T1000 (cell line): ENCODE measurements around the gene LRRC36.
"Not testable (repeated sequence)": the region's sequence is repeated elsewhere in the genome, so short reads cannot be mapped to it uniquely, and the experiment has no call there.

Source experiments
- DNase-seq: peaks from one replicate; lab custom pipeline; 2025; ENCODE audit warnings: mixed read lengths; lab: John Stamatoyannopoulos, UW

Gene LRRC36

GRCh38 chr16:67405336-67405735 is 78.7 kb downstream of the LRRC36 start:
- DNase-seq = no peak

DNA sequence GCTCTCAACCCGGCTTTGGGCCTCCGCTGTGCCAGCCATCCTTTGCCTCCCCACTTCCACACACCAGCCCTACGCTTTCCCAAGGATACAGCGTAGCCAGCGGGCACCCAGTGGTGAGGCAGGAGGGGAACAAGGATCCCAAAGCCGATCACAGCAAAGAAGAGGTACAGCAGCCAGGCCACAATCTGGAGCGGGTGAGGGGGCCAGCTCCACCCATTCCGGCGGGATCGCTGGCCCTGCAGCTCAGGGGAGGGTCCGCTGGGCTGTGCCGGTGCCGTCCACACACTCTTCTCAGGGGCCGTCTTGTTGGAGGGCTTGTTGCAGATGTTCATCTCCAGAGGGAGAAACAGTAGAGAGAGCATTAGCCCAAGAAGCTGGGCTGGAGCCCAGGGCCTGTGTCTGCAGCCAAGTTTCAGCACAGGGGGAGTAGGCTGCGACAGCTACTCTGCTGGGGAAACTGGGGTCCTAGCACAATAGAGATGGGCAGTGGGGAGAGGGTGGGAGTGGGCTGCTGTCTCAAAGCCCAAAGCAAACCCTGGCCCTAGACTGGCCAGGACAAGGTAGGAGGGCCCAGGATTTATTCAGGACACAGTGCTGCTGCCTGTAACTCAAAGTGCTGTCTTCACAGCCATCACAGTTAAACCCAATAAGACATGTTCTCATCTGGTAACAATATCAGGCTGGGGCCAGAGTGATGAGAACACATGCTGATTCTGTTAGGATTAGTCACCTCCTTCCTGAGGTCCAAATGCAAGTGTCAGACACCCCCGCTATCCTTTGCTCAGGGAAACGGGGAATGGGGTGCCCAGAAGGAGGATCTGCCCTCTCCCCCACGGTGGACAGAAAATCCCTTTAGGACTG is 79.7 kb downstream of the LRRC36 start:
- no peak for DNase-seq

DNA sequence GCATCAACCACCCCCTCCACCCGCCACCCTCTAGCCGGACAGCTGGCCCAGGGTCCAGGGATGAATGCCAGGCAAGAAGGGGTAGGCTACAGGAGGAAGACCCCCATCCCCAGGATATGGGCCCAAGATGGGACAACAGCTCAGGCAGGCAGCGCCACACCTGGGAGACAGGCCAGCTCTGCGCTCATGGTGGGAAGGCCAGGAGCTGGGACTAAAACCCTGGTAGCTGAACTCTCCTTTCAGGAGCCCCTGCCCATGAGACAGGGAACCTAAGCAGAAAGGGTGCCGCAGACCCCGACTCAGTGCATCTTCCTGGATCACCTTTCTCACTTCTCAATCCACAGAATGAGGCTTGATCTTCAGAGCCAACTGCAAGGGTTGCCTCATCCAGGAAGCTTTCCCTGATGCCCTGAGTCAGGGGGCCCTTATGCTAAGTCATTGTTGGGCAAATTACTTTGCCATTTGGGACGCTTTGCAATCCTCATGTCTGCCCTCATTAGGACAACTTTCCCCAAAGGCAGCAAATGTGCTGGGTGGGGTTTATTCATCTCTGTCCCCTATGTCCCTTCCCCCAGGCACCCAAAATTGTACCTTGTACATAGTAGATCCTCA is 80.7 kb downstream of the LRRC36 start:
- DNase-seq = no peak

- no peak for DNase-seq
Observed at GRCh38 chr16:67407788-67408452, 81.3 kb downstream of the LRRC36 start.

DNA sequence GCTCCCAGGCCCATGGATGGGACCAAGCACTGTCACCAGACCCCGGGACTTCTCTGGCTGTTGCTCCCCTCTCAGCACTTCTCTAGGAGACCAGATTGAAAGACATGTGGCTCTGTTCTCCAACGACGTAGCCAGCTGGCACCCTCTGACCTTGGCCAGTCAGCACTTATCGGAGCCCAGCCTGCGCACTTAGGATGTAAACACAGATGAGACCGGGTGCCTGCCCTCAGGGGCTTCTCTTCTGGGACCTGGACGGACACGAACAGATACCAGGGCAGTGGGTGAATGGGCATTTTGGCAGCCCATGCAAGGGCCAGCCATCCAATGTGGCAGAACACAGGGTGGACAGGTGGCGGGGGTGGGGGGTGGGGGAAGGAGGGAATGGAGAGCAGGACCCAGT is 83.0 kb downstream of the LRRC36 start:
- DNase-seq = no peak

DNA sequence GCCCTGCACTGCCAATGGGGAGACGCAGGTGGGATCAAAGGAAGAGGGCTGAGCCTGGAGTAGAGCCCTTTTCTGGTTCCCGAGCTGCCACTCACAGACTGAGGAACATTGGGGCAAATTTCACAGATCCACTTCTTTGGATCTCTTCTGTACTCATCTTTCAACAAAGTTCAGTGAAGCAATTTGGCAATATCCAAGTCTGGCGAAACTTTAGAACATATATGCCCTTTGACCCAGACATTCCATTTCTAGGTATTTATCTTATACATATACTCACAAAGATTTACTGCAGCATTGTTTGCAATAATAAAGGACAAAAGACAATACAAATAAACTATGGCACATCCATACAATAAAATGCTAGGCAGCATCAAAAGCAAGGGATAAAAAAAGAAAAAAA is 84.7 kb downstream of the LRRC36 start:
- DNase-seq = no peak

DNA sequence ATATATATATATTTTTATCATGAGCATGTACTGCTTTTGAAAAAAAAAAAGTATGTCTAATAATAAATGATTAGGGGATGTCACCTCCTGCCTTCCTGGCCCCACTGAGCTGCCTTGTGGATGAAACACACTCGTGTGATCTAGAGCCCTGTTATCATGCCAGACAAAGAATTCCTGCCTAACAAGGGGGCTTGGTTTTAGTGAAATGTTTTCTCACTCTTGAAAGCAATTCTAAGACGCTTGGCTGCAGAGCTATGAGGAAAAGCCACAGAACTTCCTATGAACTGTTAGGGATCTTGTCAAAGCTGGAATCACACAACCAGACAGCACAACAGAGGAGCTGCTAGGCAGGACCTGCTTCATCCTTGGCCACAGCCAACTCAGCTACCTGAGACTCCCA is 85.7 kb downstream of the LRRC36 start:
- DNase-seq = no peak

DNA sequence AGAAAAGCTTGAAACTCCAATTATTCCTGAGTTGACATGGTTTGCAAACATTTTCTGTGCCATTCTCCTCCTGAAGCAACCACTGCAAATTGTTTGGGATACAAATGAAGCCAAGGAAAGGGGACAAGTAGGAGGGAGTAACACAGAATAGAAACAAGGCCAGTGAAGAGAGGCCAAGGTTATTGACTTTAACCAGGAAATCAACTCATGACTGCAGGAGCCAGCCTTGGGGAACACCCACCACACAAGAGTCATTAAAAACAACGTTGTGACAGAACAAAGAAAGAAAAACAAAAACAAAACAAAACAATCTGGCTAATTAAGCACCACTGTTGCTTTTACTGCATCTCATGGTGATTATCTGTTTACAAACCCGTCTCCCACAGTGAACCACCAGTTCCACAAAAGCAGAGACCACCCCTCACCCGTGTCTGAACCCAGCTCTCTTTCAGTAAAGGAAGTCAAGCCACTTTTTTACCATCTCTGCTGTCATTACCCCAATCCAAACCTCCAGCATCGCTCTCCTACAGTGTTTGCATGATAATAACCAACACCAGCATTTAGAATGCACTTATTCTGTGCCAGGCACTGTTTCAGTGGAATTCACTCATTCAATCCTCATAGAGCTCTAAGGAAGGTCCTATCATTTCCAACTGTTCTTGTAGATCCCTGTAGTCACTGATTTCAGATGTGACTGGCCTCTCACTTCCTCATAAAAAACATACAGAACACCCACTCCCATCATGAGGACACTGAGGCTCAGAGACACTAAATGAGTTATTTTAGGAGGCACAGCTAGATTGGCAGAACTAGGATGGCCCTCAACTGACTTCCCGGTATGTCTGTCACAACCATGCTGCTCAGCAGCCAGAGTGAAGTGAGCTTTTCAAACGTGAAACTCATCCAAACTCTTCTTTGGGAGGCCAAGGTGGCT is 87.6 kb downstream of the LRRC36 start:
- DNase-seq = no peak

GRCh38 chr16:67415421-67415820 is 88.8 kb downstream of the LRRC36 start:
- DNase-seq = not testable (repeated sequence)

GRCh38 chr16:67415872-67416793 is 89.5 kb downstream of the LRRC36 start, which contains the start of gene ZDHHC1:
ZDHHC1 (minus strand) TSS chr16:67416477; CDS start chr16:67407775, 8,702 bp downstream.
- DNase-seq = peak; percentile 45

- no peak for DNase-seq
Observed at GRCh38 chr16:67417333-67418061, 90.9 kb downstream of the LRRC36 start.

DNA sequence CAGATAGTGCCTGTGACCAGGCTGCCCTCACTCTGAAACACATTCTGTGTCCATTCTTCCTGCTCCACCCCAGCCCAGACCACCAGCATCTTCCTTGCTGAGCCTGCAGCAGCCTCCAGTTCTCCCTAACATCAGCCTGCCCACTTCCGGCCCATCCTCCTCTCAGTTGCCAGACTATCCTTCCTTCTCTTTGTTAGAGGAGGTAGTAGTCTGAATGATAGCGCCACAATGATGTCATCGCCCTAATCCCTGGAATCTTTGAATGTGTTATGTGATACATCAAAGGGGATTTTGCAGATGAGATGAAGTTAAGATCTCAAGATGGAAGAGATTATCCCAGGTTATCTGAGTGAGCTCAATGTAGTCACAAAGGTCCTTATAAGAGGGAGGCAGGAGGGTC is 92.9 kb downstream of the LRRC36 start:
- no peak for DNase-seq

- no peak for DNase-seq
Observed at GRCh38 chr16:67419931-67420330, 93.3 kb downstream of the LRRC36 start.

DNA sequence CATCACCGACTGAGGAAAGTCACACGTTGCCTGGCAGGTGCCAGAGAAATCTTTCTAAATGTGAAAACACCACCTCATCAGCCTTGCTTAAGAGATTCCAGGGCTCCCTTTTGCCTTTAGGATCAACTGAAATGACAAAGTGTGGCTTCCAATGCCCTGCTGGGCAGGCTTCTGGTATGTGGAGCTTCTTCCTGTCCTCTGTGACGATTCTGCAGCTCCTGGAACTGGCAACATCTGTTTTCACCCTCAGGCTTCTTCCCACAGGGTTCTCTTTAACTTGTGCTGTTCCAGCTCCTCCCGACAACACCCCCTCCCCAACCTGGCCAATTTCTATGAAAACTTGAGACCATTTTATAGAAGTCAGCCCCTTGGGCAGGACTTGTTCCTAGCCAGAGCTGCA is 94.4 kb downstream of the LRRC36 start:
- DNase-seq = no peak

DNA sequence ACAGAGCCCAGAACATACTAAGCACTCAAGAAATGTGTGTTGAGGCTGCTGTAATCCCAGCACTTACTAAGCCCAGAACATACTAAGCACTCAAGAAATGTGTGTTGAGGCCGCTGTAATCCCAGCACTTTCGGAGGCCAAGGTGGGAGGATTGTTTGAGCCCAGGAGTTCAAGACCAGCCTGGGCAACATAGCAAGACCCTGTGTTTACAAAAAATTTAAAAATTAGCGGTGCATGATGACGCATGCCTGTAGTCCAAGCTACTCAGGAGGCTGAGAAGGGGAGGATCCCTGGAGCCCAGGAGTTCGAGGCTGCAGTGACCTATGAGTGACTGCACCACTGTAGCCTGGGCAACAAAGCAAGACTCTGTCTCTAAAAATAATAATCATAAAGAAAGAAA is 96.4 kb downstream of the LRRC36 start:
- no peak for DNase-seq

- DNase-seq = no peak
Observed at GRCh38 chr16:67423611-67424260, 97.1 kb downstream of the LRRC36 start.

DNA sequence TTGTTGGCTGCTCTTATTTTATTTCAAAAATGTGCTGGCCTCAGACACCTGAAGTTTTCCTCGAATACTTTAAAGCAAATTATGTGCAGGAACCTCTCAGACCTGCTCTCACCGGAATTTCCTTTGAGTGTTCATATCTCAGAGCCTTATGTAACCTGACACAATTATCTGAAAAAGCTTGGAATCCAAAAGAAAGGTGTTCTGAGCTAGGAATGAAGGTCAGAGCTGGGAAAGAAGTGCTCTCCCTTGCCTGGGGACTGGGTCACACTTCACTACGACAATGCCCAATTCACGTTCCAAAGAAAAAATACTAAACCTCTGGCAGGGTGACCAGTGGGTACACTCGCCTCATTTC is 97.6 kb downstream of the LRRC36 start:
- DNase-seq = no peak

GRCh38 chr16:67425061-67425460 is 98.4 kb downstream of the LRRC36 start:
- no peak for DNase-seq

DNA sequence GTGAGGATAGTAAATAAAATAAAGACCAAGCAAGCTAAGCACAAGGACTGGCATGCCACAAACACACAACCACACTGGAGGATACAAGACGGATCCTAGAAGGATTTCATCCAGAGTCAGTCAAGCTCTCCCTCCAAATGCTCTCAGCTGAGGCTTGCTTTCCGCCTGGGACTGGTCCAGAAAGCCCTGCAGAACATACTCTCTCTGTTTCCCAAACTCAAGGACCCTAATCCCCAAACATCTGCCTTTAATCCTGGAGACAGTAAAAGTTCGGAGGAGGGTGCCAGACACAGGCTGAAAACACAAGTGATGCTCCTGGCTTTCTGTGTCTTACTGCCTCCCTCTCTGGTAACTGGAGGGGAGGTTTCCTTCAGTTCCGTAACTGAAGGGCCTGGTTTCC is 99.0 kb downstream of the LRRC36 start:
- no peak for DNase-seq

DNA sequence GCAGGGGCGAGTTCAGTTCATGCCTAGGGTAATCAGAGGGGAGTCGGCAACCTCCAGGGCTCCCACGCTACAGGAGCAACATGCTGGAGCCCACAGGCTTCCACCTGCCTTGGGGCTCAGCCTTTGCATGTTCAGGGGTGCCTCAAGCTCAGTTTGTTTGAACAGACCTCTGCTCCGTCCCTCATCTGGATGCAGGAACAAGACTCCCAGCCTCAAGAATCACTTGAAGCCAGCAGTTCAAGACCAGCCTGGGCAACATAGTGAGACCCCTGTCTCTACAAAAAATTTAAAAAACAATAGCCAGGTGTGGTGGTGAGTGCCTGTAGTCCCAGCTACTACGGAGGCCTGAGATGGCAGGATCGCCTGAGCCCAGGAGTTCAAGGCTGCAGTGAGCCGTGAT is 99.4 kb downstream of the LRRC36 start:
- DNase-seq = no peak
